CD4-positive, alpha-beta memory T cell (primary cell): Measurements from ENCODE around the gene HAUS7. TPM values are rescaled to one million over a fixed set of nuclear protein-coding genes. Genes with fewer than 3 reads are reported as not detected.

Experiments
- CTCF ChIA-PET: fragments of 350-600 bp; sonication (Branson Sonifier 250); formaldehyde crosslinking; loops from one replicate; lab custom pipeline; 2021; ENCODE audit warnings: inconsistent platforms; ENCODE audit not compliant: partially characterized antibody; lab: Charles Lee
- POLR2A ChIA-PET: fragments of 350-600 bp; sonication (Branson Sonifier 250); formaldehyde crosslinking; loops from one replicate; lab custom pipeline; 2021; ENCODE audit not compliant: partially characterized antibody; lab: Charles Lee
- DNase-seq, 5 donors: peaks; one replicate each; pipeline versions ENCODE4 v3.0.0 to v3.0.0-alpha.2; 2020 to 2022; ENCODE audit warnings: mixed read lengths in 1 of 5
- H3K27ac ChIP-seq: one replicate; pipeline ENCODE4 v1.7.0; 2013; ENCODE audit warnings: low read depth, low read length
- H3K27me3 ChIP-seq: 2 replicates; pipeline ENCODE4 v1.7.0; 2013; ENCODE audit warnings: mild to moderate bottlenecking, low read length, moderate library complexity; ENCODE audit not compliant: insufficient read depth
- H3K36me3 ChIP-seq: 2 replicates; pipeline ENCODE4 v1.7.0; 2013; ENCODE audit warnings: mild to moderate bottlenecking, low read length, moderate library complexity; ENCODE audit not compliant: insufficient read depth
- H3K4me1 ChIP-seq: 2 replicates; pipeline ENCODE4 v1.7.0; 2013; ENCODE audit warnings: mild to moderate bottlenecking, low read length, moderate library complexity; ENCODE audit not compliant: insufficient read depth
- H3K4me3 ChIP-seq, 2 donors: one replicate each; pipeline ENCODE4 v1.7.0; 2013; ENCODE audit warnings: low read length in 2 of 2, mild to moderate bottlenecking in 1 of 2
- H3K9me3 ChIP-seq, 2 donors: one replicate each; pipeline ENCODE4 v1.7.0; 2013; ENCODE audit warnings: low read length in 2 of 2, control low read depth in 1 of 2; ENCODE audit not compliant: control insufficient read depth in 1 of 2
- H3K27ac Mint-ChIP-seq, 7 donors: one replicate each; pipeline ENCODE4 v1.8.0; 2020 to 2021; ENCODE audit warnings: mixed read lengths in 7 of 7, mild to moderate bottlenecking in 6 of 7, inconsistent platforms in 3 of 7, moderate library complexity in 3 of 7
- H3K27me3 Mint-ChIP-seq, 2 donors: one replicate each; pipeline ENCODE4 v1.8.0; 2020 to 2021; ENCODE audit warnings: mixed read lengths in 2 of 2
- H3K36me3 Mint-ChIP-seq, 2 donors: one replicate each; pipeline ENCODE4 v1.8.0; 2020 to 2021; ENCODE audit warnings: mixed read lengths in 2 of 2, inconsistent platforms in 1 of 2, mild to moderate bottlenecking in 1 of 2
- H3K4me1 Mint-ChIP-seq, 4 donors: one replicate each; pipeline ENCODE4 v1.8.0; 2020 to 2021; ENCODE audit warnings: mixed read lengths in 4 of 4, mild to moderate bottlenecking in 1 of 4
- H3K4me3 Mint-ChIP-seq, 8 donors: one replicate each; pipeline ENCODE4 v1.8.0; 2020 to 2021; ENCODE audit warnings: mixed read lengths in 8 of 8, mild to moderate bottlenecking in 7 of 8, moderate library complexity in 6 of 8, inconsistent platforms in 3 of 8
- H3K9me3 Mint-ChIP-seq, 8 donors: one replicate each; pipeline ENCODE4 v1.8.0; 2020 to 2021; ENCODE audit warnings: mixed read lengths in 8 of 8, mild to moderate bottlenecking in 5 of 8, inconsistent platforms in 3 of 8, moderate library complexity in 1 of 8
- intact Hi-C: fragments of 100-400 bp; cut with micrococcal nuclease; formaldehyde crosslinking; loops from one replicate; pipeline ENCODE4 v1.15.1; 2023
- polyA plus RNA-seq, 2 donors: library from polyadenylated mRNA; unstranded; fragments of 300-500 nt; fragmentation: Illumina TruSeq; gene quantifications; one replicate each; pipeline ENCODE4 v1.2.3, GENCODE V29; 2021
- total RNA-seq, 2 experiments: library from RNA; stranded (reverse); gene quantifications; one replicate each; pipeline ENCODE4 v1.2.3, GENCODE V29; 2021

The HAUS7 gene
- total and polyA plus RNA-seq, 4 experiments from 2014 or later = 29.7 to 33.8 (median 31.8) TPM

GRCh38 chrX:153444333-153445011 is 25.9 kb downstream of the HAUS7 start:
- no peak for DNase-seq
- H3K9me3 Mint-ChIP-seq = peaks cover 0 to 5% (median 0%) of the 10 kb centered on the region in 8 donors
- Histone ChIP-seq H3K4me1 (no peaks in the 10 kb centered on the region), H3K4me3 (no peak overlapping the region), H3K27ac (no peak overlapping the region), H3K36me3 (no peaks in the 10 kb centered on the region), H3K9me3 (no peaks in the 10 kb centered on the region), H3K27me3 (no peaks in the 10 kb centered on the region)
- ChIA-PET POLR2A (no interaction called here), CTCF (no interaction called here)
- H3K4me3 Mint-ChIP-seq = no peak overlapping the region
- H3K27ac Mint-ChIP-seq = no peak overlapping the region
- H3K36me3 Mint-ChIP-seq = no peaks in the 10 kb centered on the region
- intact Hi-C loops = no loop called here
- no peaks in the 10 kb centered on the region for H3K27me3 Mint-ChIP-seq
- no peaks in the 10 kb centered on the region for H3K4me1 Mint-ChIP-seq

GRCh38 chrX:153443476-153444332 is 26.7 kb downstream of the HAUS7 start:
- H3K4me3 ChIP-seq = no peak overlapping the region
- DNase-seq = no peak
- CTCF ChIA-PET = interaction anchor here (1.4 kb wide), 1 partner anchor 95 kb away, joined by 3 read pairs; no protein-coding TSS in a partner anchor
- no peaks in the 10 kb centered on the region for H3K9me3 ChIP-seq
- Mint-ChIP-seq H3K27me3 (no peaks in the 10 kb centered on the region), H3K27ac (no peak overlapping the region), H3K9me3 (peaks cover 0 to 6% (median 1%) of the 10 kb centered on the region in 8 donors), H3K36me3 (no peaks in the 10 kb centered on the region), H3K4me3 (no peak overlapping the region), H3K4me1 (no peaks in the 10 kb centered on the region)
- H3K4me1 ChIP-seq = no peaks in the 10 kb centered on the region
- no peaks in the 10 kb centered on the region for H3K36me3 ChIP-seq
- POLR2A ChIA-PET = no interaction called here
- intact Hi-C loops = no loop called here
- no peaks in the 10 kb centered on the region for H3K27me3 ChIP-seq
- H3K27ac ChIP-seq = no peak overlapping the region

DNA sequence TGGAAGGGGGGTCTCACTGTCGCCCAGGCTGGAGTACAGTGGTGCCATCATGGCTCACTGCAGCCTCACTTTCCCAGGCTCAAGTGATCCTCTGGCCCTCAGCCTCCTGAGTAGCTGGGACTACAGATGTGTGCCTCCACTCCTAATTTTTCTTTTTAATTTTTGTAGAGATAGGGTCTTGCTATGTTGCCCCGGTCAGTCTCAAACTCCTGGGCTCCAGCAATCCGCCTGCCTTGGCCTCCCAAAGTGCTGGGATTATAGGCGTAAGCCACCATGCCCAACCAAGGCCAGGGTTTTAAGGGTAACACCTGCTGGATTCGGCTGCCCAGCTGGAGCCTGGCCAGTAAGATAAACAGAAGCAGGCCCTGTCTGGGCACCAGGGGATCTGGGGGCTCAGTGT is 27.9 kb downstream of the HAUS7 start:
- no peaks in the 10 kb centered on the region for H3K36me3 Mint-ChIP-seq
- H3K4me3 Mint-ChIP-seq = no peak overlapping the region
- POLR2A ChIA-PET = no interaction called here
- Histone ChIP-seq H3K27ac (no peak overlapping the region), H3K27me3 (no peaks in the 10 kb centered on the region), H3K9me3 (no peaks in the 10 kb centered on the region), H3K4me1 (no peaks in the 10 kb centered on the region), H3K36me3 (no peaks in the 10 kb centered on the region), H3K4me3 (no peak overlapping the region)
- H3K9me3 Mint-ChIP-seq = peaks cover 0 to 6% (median 1%) of the 10 kb centered on the region in 8 donors
- intact Hi-C loops = no loop called here
- CTCF ChIA-PET = interaction anchor here (1.4 kb wide), 1 partner anchor 96 kb away, joined by 3 read pairs; no protein-coding TSS in a partner anchor
- no peaks in the 10 kb centered on the region for H3K4me1 Mint-ChIP-seq
- H3K27me3 Mint-ChIP-seq = no peaks in the 10 kb centered on the region
- no peak for DNase-seq
- no peak overlapping the region for H3K27ac Mint-ChIP-seq

- no peaks in the 10 kb centered on the region for H3K9me3 ChIP-seq
- Mint-ChIP-seq H3K36me3 (no peaks in the 10 kb centered on the region), H3K4me3 (no peak overlapping the region), H3K9me3 (peaks cover 0 to 6% (median 1%) of the 10 kb centered on the region in 8 donors), H3K27me3 (no peaks in the 10 kb centered on the region), H3K27ac (no peak overlapping the region), H3K4me1 (no peaks in the 10 kb centered on the region)
- H3K27me3 ChIP-seq = no peaks in the 10 kb centered on the region
- H3K27ac ChIP-seq = no peak overlapping the region
- ChIA-PET POLR2A (no interaction called here), CTCF (no interaction called here)
- H3K4me1 ChIP-seq = no peaks in the 10 kb centered on the region
- intact Hi-C loops = no loop called here
- H3K36me3 ChIP-seq = no peaks in the 10 kb centered on the region
- no peak overlapping the region for H3K4me3 ChIP-seq
- DNase-seq = no peak
Observed at GRCh38 chrX:153441981-153442380, 28.4 kb downstream of the HAUS7 start.

- no peaks in the 10 kb centered on the region for H3K4me1 ChIP-seq
- H3K27ac ChIP-seq = no peak overlapping the region
- no peaks in the 10 kb centered on the region for H3K27me3 ChIP-seq
- ChIA-PET POLR2A (no interaction called here), CTCF (interaction anchor here (1.1 kb wide), 1 partner anchor 66 kb away, joined by 4 read pairs; no protein-coding TSS in a partner anchor)
- Mint-ChIP-seq H3K9me3 (peaks cover 0 to 6% (median 1%) of the 10 kb centered on the region in 8 donors), H3K4me3 (no peak overlapping the region), H3K27me3 (no peaks in the 10 kb centered on the region), H3K27ac (no peak overlapping the region), H3K4me1 (no peaks in the 10 kb centered on the region), H3K36me3 (no peaks in the 10 kb centered on the region)
- H3K36me3 ChIP-seq = no peaks in the 10 kb centered on the region
- no peak for DNase-seq
- H3K9me3 ChIP-seq = no peaks in the 10 kb centered on the region
- intact Hi-C loops = no loop called here
- no peak overlapping the region for H3K4me3 ChIP-seq
Observed at GRCh38 chrX:153441296-153441695, 29.1 kb downstream of the HAUS7 start.

- intact Hi-C loops = no loop called here
- Mint-ChIP-seq H3K27ac (no peak overlapping the region), H3K27me3 (no peaks in the 10 kb centered on the region), H3K9me3 (peaks cover 0 to 6% (median 1%) of the 10 kb centered on the region in 8 donors), H3K36me3 (no peaks in the 10 kb centered on the region), H3K4me1 (no peaks in the 10 kb centered on the region), H3K4me3 (no peak overlapping the region)
- POLR2A ChIA-PET = no interaction called here
- Histone ChIP-seq H3K27me3 (no peaks in the 10 kb centered on the region), H3K27ac (no peak overlapping the region), H3K4me3 (no peak overlapping the region), H3K36me3 (no peaks in the 10 kb centered on the region), H3K4me1 (no peaks in the 10 kb centered on the region), H3K9me3 (no peaks in the 10 kb centered on the region)
- CTCF ChIA-PET = interaction anchor here (1.1 kb wide), 1 partner anchor 67 kb away, joined by 4 read pairs; no protein-coding TSS in a partner anchor
- no peak for DNase-seq
Observed at GRCh38 chrX:153440556-153441135, 29.7 kb downstream of the HAUS7 start.

- peaks cover 0 to 6% (median 1%) of the 10 kb centered on the region in 8 donors for H3K9me3 Mint-ChIP-seq
Observed at GRCh38 chrX:153439977-153440376, 30.4 kb downstream of the HAUS7 start.

More at GRCh38 chrX:153439977-153440376, 30.4 kb downstream of the HAUS7 start:
- Mint-ChIP-seq H3K4me3 (no peak overlapping the region), H3K27ac (peak overlapping the region in 1 of 7 donors; percentile 54), H3K36me3 (no peaks in the 10 kb centered on the region), H3K4me1 (no peaks in the 10 kb centered on the region), H3K27me3 (no peaks in the 10 kb centered on the region)
- ChIA-PET CTCF (no interaction called here), POLR2A (no interaction called here)
- Histone ChIP-seq H3K4me3 (no peak overlapping the region), H3K4me1 (no peaks in the 10 kb centered on the region), H3K36me3 (no peaks in the 10 kb centered on the region), H3K27ac (no peak overlapping the region), H3K9me3 (no peaks in the 10 kb centered on the region), H3K27me3 (no peaks in the 10 kb centered on the region)
- DNase-seq = no peak
- intact Hi-C loops = no loop called here
